Muscle layer of colon (tissue), 2 donors: ENCODE data around the gene IL31RA.

ENCODE experiments used
- H3K27ac ChIP-seq: one replicate; pipeline ENCODE4 v1.7.0; 2013; ENCODE audit warnings: low read depth, mild to moderate bottlenecking, low read length, moderate library complexity
- H3K27me3 ChIP-seq, 2 donors: one replicate each; pipeline ENCODE4 v1.7.0; 2013; ENCODE audit warnings: low read length in 2 of 2, mild to moderate bottlenecking in 2 of 2; ENCODE audit not compliant: insufficient read depth in 2 of 2, control insufficient read depth in 1 of 2
- H3K36me3 ChIP-seq: one replicate; pipeline ENCODE4 v1.7.0; 2013; ENCODE audit warnings: mild to moderate bottlenecking, low read length; ENCODE audit not compliant: insufficient read depth
- H3K4me1 ChIP-seq: one replicate; pipeline ENCODE4 v1.7.0; 2013; ENCODE audit warnings: mild to moderate bottlenecking, low read length; ENCODE audit not compliant: insufficient read depth
- H3K4me3 ChIP-seq, 2 donors: one replicate each; pipeline ENCODE4 v1.7.0; 2013; ENCODE audit warnings: low read length in 2 of 2, low read depth in 1 of 2, mild to moderate bottlenecking in 1 of 2, moderate library complexity in 1 of 2
- H3K9ac ChIP-seq: one replicate; pipeline ENCODE4 v1.7.0; 2013; ENCODE audit warnings: low read length
- H3K9me3 ChIP-seq: one replicate; pipeline ENCODE4 v1.7.0; 2013; ENCODE audit warnings: mild to moderate bottlenecking, low read length
- donor health status: abdominal sarcoma.
- donor health status: Adenocarcinoma of cecum.

IL31RA gene

DNA sequence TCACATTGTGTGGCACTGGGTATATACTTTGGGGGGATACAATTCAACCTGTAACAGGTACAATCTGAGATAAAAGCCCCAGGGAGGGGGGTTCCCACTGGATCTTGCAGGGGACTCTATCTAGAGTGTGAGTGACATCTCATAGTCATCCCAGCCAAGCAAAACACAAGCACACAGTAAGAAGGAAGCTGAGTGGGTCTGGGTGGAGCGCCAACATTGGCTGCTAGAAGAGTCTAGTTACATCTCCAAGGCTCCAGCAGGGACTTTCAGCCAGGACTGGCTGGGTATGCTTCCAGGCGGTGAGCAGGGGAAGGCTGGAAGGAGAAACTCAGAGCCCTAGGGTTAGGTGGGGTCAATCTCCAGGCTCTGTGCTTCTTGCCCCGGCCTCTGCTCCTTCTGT, 53.0 kb downstream of the IL31RA start:
- H3K27me3 ChIP-seq = no peaks in the 10 kb centered on the region
- no peaks in the 10 kb centered on the region for H3K9me3 ChIP-seq
- H3K4me1 ChIP-seq = no peaks in the 10 kb centered on the region
- H3K27ac ChIP-seq = no peak overlapping the region
- no peaks in the 10 kb centered on the region for H3K36me3 ChIP-seq
- no peak overlapping the region for H3K9ac ChIP-seq
- no peak overlapping the region for H3K4me3 ChIP-seq

- Histone ChIP-seq H3K4me3 (no peak overlapping the region), H3K36me3 (no peaks in the 10 kb centered on the region), H3K4me1 (no peaks in the 10 kb centered on the region)
Observed at GRCh38 chr5:55905251-55905650, 54.1 kb downstream of the IL31RA start.

GRCh38 chr5:55907927-55908326, 56.8 kb downstream of the IL31RA start:
- Histone ChIP-seq H3K9me3 (no peaks in the 10 kb centered on the region), H3K36me3 (no peaks in the 10 kb centered on the region), H3K9ac (no peak overlapping the region), H3K27ac (no peak overlapping the region), H3K4me3 (no peak overlapping the region), H3K4me1 (no peaks in the 10 kb centered on the region), H3K27me3 (no peaks in the 10 kb centered on the region)

More at GRCh38 chr5:55905251-55905650, 54.1 kb downstream of the IL31RA start:
- no peak overlapping the region for H3K27ac ChIP-seq
- H3K27me3 ChIP-seq = no peaks in the 10 kb centered on the region
- no peaks in the 10 kb centered on the region for H3K9me3 ChIP-seq
- H3K9ac ChIP-seq = no peak overlapping the region

DNA sequence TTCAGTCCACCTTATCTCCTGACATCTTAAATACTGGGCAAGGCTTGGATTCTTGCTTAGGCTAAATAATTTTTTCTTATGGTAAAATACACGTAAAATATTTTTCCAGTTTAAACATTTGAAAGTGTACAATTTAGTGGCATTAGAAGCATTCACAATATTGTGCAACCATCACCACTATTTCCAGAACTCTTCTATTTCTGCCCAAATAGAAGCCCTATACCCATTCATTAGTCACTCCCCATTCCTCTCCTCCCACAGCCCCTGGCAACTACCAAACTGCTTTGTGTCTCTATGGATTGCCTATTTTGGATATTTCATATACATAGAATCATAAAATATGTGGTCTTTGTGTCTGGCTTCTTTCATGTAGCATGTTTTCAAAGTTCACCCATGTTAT, 57.6 kb downstream of the IL31RA start:
- Histone ChIP-seq H3K36me3 (no peaks in the 10 kb centered on the region), H3K9me3 (no peaks in the 10 kb centered on the region), H3K4me1 (no peaks in the 10 kb centered on the region), H3K9ac (no peak overlapping the region), H3K27me3 (no peaks in the 10 kb centered on the region), H3K4me3 (no peak overlapping the region), H3K27ac (no peak overlapping the region)

DNA sequence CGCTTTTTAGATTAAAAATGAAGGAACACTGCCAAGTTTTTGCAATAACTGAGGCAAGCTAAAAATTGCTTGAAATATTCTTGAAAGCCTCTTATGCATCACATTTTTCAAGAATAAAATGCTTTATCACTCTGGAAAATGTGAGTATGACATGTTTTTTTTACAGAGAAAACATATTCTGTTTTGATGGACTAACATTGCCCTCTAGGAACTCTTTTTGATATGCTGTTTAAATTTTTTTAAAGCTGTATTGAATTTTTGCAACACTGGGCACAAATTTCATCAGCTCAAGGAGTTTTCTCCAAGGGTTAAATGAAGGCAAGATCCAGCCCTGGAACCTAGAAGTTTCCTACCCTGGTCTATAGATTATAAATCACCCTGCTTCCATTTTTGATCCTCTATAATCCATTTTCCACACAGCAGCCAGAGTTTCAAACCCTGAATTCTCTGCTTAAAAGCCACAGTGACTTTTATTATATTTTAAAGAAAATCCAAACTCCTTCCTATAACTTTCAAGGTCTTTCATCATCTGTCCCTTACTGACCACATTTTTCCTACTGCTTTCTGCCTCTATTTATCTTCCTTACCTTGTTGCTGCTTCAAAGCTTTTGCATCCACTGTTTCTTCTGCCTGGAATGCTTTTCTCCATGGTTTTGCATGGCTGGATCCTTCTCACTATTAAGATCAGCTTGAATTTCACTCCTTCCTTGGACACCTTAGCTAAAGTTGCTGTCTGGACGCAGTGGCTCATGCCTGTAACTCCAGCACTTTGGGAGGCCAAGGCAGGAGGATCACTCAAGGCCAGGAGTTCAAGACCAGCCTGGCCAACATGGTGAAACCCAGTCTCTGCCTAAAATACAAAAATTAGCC, 60.9 kb downstream of the IL31RA start:
- Histone ChIP-seq H3K36me3 (no peaks in the 10 kb centered on the region), H3K27ac (no peak overlapping the region), H3K27me3 (no peaks in the 10 kb centered on the region), H3K9me3 (no peaks in the 10 kb centered on the region), H3K4me3 (no peak overlapping the region), H3K9ac (no peak overlapping the region), H3K4me1 (no peaks in the 10 kb centered on the region)

DNA sequence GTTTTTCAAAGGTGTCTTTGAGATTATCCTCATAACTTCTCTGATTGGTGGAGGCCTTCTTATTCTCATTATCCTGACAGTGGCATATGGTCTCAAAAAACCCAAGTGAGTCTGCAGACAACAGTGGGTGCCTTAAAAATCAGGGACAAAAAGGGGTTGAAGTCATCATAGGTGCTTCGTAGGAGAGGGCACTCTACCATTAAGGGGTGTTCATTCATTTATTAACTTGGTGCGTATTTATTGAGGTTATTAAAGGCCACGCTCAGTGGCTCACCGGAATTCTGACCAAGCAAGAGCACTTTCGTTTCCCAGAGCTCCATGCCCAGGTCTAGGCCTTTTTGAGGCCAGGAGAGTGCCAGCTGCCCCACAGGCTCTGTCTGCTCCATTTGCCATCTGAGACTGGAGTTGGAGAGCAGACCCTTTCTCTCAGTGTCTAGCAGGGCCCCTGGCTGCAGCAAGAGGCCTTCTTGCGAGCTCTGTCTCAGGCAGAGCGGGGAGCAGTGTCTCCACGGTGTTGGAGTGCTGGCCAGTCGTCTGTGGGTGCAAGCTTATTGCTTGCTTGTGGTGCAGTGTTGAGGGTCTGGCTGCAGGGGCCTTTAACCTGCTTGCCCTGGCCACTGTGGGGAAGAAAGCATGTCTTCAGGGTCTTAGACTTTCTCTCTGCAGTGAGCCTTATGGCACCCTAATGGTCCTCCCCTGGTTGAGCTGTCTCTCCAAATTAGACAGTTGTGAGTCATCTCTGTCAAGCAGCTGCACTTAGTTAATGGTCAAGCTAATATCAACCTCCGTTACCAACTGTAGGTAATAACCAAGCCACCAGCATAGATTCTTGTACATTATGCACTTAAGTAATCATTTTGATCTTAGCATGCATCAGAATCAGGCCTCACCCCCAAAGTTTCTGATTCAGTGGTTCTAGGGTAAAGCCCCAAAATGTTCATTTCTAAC, 62.6 kb downstream of the IL31RA start:
- no peaks in the 10 kb centered on the region for H3K27me3 ChIP-seq
- H3K4me1 ChIP-seq = no peaks in the 10 kb centered on the region
- H3K9me3 ChIP-seq = no peaks in the 10 kb centered on the region
- H3K36me3 ChIP-seq = no peaks in the 10 kb centered on the region
- no peak overlapping the region for H3K27ac ChIP-seq
- no peak overlapping the region for H3K4me3 ChIP-seq
- H3K9ac ChIP-seq = no peak overlapping the region

DNA sequence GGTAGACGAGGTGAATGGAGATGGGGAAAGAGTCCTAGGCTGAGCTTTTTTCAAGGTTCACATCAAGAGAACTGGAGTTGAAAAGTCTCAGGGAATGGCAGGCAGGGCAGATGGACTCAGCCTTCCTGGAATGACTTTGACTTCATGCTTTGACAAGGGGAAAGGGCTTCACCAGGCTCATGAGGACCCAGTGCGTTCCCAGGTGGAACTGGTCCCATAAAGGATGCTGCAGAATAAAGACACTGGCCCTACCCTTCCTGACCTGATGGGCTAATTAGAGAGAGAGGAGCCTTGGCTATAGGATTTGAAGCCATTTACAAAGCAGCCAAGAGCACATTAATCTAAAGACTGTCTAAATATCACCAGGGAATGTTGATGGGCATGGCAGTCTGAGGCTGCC, 63.8 kb downstream of the IL31RA start:
- Histone ChIP-seq H3K27me3 (no peaks in the 10 kb centered on the region), H3K4me1 (no peaks in the 10 kb centered on the region), H3K27ac (no peak overlapping the region), H3K4me3 (no peak overlapping the region), H3K9ac (no peak overlapping the region), H3K36me3 (no peaks in the 10 kb centered on the region), H3K9me3 (no peaks in the 10 kb centered on the region)

GRCh38 chr5:55915783-55916182, 64.6 kb downstream of the IL31RA start:
- H3K36me3 ChIP-seq = no peaks in the 10 kb centered on the region
- H3K4me3 ChIP-seq = no peak overlapping the region
- H3K27ac ChIP-seq = no peak overlapping the region
- H3K27me3 ChIP-seq = no peaks in the 10 kb centered on the region
- H3K9ac ChIP-seq = no peak overlapping the region
- no peaks in the 10 kb centered on the region for H3K9me3 ChIP-seq
- no peaks in the 10 kb centered on the region for H3K4me1 ChIP-seq

- no peaks in the 10 kb centered on the region for H3K36me3 ChIP-seq
- H3K27me3 ChIP-seq = no peaks in the 10 kb centered on the region
- no peak overlapping the region for H3K27ac ChIP-seq
- H3K9ac ChIP-seq = no peak overlapping the region
- no peaks in the 10 kb centered on the region for H3K4me1 ChIP-seq
- no peak overlapping the region for H3K4me3 ChIP-seq
- no peaks in the 10 kb centered on the region for H3K9me3 ChIP-seq
Observed at GRCh38 chr5:55916986-55917385, 65.8 kb downstream of the IL31RA start.

- no peak overlapping the region for H3K27ac ChIP-seq
- no peaks in the 10 kb centered on the region for H3K4me1 ChIP-seq
- H3K27me3 ChIP-seq = no peaks in the 10 kb centered on the region
- H3K4me3 ChIP-seq = no peak overlapping the region
- no peaks in the 10 kb centered on the region for H3K9me3 ChIP-seq
- H3K36me3 ChIP-seq = no peaks in the 10 kb centered on the region
- H3K9ac ChIP-seq = no peak overlapping the region
Observed at GRCh38 chr5:55917402-55918086, 66.4 kb downstream of the IL31RA start.
